GM21526 (cell line): Measurements from ENCODE around the gene STRA6.

ENCODE experiments used
- ATAC-seq: cut with Tn5 transposase; IDR thresholded peaks from one replicate; pipeline ENCODE4 v1.9.1; 2021; ENCODE audit warnings: moderate library complexity; ENCODE audit not compliant: unreplicated experiment, low FRiP score

STRA6 gene

GRCh38 chr15:74228723-74229081 lies 26.1 kb upstream of the STRA6 start:
- no peak for ATAC-seq

GRCh38 chr15:74227968-74228722 lies 25.6 kb upstream of the STRA6 start:
- ATAC-seq = no peak

- no peak for ATAC-seq
These were observed 24.4 kb upstream of the STRA6 start for GRCh38 chr15:74226761-74227540.

- ATAC-seq = no peak
These were observed 23.3 kb upstream of the STRA6 start for GRCh38 chr15:74225928-74226327.

- no peak for ATAC-seq
These were observed 19.9 kb upstream of the STRA6 start for GRCh38 chr15:74222240-74223119.

- no peak for ATAC-seq
These were observed 19.0 kb upstream of the STRA6 start for GRCh38 chr15:74221399-74222239.

GRCh38 chr15:74220475-74221248 lies 18.1 kb upstream of the STRA6 start:
- ATAC-seq = no peak

GRCh38 chr15:74217907-74218885 lies 15.6 kb upstream of the STRA6 start:
- ATAC-seq = no peak

GRCh38 chr15:74216949-74217348 lies 14.4 kb upstream of the STRA6 start:
- no peak for ATAC-seq

- ATAC-seq = no peak
These were observed 13.4 kb upstream of the STRA6 start for GRCh38 chr15:74215958-74216357.

- no peak for ATAC-seq
These were observed 11.9 kb upstream of the STRA6 start for GRCh38 chr15:74214324-74215021.

GRCh38 chr15:74213858-74214284 lies 11.3 kb upstream of the STRA6 start:
- ATAC-seq = no peak

GRCh38 chr15:74212494-74212893 lies 9.9 kb upstream of the STRA6 start:
- ATAC-seq = no peak

- no peak for ATAC-seq
These were observed 9.1 kb upstream of the STRA6 start for GRCh38 chr15:74211656-74212055.

- no peak for ATAC-seq
These were observed 8.1 kb upstream of the STRA6 start for GRCh38 chr15:74210729-74211128.

- no peak for ATAC-seq
These were observed 7.5 kb upstream of the STRA6 start for GRCh38 chr15:74209997-74210671.

- no peak for ATAC-seq
These were observed 7.0 kb upstream of the STRA6 start for GRCh38 chr15:74209560-74209958.
